ENCODE data around the gene HEPHL1.
"Not testable (repeated sequence)": the region's sequence is repeated elsewhere in the genome, so short reads cannot be mapped to it uniquely, and the experiment has no call there.

DNA sequence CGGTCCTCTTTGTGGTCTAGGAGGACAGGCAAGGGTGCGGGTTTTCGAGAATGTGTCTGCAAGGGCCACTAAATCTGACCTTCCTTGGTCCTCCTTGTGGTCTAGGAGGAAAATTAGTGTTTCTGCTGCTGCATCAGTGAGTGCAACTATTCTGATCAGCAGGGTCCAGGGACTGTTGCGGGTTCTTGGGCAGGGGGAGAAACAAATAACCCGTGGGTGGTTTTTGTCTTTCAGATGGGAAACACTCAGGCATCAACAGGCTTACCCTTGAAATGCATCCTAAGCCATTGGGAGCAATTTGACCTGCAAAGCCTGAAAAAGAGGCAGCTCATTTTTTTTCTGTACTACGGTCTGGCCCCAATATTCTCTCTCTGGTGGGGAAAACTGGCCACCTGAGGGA, 98.5 kb downstream of the HEPHL1 start:
- TF ChIP-seq, protein P1, sequence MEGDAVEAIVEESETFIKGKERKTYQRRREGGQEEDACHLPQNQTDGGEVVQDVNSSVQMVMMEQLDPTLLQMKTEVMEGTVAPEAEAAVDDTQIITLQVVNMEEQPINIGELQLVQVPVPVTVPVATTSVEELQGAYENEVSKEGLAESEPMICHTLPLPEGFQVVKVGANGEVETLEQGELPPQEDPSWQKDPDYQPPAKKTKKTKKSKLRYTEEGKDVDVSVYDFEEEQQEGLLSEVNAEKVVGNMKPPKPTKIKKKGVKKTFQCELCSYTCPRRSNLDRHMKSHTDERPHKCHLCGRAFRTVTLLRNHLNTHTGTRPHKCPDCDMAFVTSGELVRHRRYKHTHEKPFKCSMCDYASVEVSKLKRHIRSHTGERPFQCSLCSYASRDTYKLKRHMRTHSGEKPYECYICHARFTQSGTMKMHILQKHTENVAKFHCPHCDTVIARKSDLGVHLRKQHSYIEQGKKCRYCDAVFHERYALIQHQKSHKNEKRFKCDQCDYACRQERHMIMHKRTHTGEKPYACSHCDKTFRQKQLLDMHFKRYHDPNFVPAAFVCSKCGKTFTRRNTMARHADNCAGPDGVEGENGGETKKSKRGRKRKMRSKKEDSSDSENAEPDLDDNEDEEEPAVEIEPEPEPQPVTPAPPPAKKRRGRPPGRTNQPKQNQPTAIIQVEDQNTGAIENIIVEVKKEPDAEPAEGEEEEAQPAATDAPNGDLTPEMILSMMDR (IDR thresholded peaks at IDR 0.05; ENCODE audit: insufficient read depth, low read length), result not testable (repeated sequence)
- TF ChIP-seq POLR2AphosphoS5 (IDR thresholded peaks at IDR 0.05; ENCODE audit: low read depth), result not testable (repeated sequence)
